Activated CD4-positive, alpha-beta T cell treated with anti-CD3 and anti-CD28 coated beads for 4 hours (primary cell): ENCODE results near the gene CACNA2D4.

Experiments used
- DNase-seq, 2 donors: peaks; one replicate each; pipeline ENCODE4 v3.0.0-alpha.2; 2020

The CACNA2D4 gene

DNA sequence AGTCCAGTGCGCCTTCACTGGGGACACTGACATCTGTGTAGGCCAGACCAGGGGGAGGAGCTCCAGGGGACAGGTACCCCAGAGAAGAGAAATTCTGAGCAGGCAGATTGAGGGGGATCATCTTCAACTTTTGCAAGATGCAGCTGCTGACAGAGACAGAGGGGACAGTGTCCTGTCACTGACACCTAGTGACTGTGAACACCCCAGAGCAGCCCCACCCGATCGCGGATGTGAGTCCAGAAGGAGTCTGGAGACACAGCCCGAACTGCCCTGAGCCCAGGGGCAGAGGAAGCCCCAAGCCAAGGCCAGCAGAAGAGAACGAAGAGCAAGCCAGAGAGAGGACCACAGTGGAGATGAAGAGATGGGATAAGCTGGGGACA, 119.8 kb downstream of the CACNA2D4 start:
- no peak for DNase-seq

DNA sequence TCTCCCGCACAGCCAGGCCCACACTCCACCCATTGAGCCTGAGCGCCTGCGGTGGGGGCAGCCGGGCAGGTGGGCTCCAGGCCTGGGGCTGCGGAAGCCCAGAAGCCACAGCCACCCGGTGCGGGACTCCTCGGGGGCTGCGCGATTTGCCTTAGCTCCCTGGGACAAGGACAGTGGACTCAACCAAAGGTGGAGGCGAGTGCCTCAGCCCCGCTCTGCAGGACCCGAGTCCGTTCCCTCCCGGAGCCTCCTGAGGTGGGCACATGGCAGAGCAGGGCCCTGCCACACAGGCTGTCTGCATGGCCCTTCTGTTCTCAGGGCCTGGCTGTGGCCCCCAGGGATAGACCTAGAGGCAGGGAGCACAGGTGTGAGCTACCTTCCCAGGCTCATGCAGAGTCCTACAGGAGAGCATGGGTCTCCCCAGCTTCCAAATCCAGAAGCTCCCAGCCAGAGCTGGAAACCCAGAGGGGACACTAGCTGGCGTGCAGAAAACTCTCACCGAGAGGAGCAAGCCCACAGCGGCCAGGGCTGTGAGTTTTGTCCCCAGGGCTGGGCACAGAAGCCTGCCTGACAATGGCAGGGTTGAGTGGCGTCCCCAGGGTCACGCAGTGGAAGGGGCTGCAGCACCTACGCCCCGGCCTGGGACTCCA, 120.3 kb downstream of the CACNA2D4 start:
- no peak for DNase-seq

DNA sequence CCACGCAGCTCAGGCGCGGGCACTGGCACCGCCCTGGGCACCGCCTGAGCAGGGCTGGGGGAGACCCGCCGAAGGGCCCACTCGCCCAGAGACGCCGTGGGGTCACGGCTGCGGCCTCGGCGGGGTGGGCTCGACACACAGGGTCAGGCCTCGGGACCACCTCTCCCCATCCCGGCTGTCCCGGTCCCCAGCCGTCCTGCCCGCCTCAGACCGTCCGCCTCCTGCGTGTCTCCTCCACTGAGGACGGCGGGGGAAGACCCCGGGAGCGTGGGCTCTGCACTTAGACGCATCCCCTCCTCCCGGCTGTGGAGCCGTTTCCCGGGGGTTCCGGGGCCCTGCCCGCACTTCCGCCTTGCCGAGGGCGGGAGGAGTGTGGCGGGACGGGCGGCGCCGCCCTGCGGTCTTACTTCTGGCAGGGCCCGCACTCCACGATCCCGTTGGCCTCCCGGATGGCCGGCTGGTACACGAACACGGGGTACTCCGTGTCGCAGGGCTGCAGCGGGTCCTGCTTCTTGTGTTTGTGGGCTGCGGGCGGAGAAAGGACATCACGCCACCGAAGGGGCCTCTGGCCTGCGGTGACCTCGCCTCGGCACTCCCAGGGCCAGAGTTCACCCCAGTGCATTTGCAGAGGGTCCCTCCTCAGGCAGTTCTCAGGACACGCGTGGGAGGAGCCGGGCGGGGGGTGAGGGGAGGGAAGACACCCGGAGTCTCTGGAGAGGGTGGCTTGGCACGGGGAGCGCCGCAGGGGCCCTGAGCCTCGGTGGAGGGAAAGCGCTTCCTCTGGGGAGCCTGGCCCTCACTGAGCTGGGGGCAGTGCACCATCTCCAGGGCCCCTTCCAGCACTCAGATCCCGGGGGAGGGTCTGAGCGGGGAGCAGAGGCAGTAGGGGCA, 121.2 kb downstream of the CACNA2D4 start:
- DNase-seq, result peak; percentile 49 to 58

DNA sequence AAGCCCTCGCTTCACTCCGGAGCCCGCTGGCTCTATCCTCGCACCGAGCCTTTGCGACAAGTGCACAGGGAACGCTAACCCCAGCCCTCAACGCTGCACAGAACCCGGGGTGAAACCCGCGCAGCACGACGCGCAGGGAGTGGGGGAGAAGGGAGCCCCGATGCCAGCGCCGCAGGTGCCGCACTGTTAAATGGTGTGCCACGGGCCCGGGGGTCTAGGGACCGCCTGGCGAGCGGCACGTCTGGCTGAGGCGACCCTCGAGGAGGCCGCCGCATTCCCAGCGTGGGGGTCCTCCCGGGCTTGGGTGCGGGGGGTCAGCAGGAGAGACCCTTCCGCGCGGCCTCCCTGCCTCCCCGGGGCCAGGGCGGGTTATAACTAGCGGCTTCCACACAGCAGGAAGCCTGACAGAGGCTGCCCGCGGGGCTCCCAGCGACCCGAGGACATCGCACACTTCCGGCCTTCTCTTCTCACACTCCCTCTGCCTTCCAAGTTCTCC, 121.9 kb downstream of the CACNA2D4 start:
- DNase-seq, result peak; percentile 35 to 39

DNA sequence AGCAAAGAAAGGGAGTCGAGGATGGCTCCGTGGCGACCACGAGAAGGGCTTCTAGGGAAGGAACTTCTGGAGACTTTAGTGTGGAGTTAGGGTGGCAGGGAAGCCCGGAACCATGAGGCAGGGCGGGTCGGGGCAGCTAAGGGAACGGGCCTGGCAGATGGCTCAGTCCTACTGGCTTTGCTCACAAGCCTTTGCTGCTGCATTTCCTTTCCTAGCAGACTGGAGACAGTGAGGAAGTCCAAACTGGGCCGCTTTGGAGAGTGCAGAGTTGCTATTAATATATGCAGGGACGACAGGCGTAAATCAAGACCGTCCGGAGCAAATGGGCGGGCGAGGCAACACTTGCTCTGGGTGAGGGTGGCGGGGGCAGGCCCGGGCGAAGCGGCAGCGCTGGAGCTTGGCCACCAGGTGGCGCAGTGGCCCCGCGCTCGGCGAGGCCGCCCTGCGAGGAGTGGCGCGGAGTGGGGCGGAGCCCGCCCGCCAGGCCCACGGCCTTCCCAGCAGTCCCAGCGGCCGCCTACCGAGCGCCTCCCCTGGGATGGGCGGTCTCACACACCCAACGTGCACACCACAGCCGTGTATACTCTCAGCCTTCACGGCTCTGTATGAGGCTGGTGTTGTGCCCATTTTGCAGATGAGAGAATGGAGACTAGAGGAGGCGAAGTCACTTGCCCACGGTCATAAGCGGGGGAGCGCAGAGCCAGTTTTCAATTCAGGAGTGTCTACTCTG, 122.5 kb downstream of the CACNA2D4 start:
- peak; percentile 92 to 94 for DNase-seq

DNA sequence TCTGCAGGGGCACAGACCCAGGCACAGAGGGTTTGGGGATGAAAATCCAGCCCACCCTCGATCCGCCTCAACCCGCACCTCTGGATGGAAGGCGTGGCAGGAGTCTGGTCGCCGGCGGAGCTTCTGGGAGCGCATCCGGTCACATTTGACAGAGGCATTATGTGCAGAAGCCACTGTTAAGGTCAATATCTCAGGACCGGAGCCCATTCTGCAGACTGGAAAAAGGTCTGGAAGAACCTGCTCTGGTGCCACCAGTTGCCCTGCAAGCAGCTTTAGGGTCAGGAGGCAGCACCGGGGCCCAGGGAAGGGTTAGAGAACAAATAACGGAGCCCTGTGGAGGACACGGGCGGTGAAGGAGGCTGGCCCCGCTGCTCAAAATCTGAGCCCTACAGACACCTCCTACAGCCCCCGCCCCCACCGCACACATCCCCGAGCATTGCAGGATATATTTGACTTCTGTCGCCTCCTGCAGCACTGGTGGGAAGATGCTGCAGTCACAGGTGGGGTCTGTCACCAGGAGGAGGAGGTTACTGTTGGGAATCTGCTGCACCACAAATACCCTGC, 123.1 kb downstream of the CACNA2D4 start:
- no peak for DNase-seq

DNA sequence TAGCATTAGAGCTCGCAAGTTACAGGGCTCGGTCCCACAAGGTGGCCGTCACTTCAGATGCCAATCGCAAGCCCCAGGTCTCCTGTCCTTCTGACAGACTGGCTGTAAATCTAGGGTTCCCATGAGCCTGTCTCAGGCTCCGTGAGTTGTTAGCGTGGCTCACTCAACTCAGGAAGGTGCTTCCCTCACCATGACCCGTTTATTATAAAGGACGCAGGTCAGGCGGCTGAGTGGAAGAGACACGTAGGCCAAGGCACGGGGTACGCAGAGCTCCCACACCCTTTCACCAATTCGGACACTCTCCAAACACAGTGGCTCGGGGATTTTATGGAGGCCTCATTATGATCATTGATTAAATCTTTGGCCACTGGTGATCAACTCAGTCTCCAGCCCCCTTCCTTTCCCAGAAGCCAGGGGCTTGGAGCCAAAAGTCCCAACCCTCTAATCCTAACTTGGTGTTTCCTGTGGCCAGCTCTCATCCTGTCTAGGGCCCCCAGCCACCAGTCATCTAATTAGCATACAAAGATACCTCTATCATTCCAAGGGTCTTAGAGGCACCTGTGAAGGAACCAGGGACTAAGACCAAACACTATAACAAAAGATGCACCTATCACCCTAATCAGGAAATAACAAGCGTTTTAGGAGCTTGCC, 123.9 kb downstream of the CACNA2D4 start:
- no peak for DNase-seq

DNA sequence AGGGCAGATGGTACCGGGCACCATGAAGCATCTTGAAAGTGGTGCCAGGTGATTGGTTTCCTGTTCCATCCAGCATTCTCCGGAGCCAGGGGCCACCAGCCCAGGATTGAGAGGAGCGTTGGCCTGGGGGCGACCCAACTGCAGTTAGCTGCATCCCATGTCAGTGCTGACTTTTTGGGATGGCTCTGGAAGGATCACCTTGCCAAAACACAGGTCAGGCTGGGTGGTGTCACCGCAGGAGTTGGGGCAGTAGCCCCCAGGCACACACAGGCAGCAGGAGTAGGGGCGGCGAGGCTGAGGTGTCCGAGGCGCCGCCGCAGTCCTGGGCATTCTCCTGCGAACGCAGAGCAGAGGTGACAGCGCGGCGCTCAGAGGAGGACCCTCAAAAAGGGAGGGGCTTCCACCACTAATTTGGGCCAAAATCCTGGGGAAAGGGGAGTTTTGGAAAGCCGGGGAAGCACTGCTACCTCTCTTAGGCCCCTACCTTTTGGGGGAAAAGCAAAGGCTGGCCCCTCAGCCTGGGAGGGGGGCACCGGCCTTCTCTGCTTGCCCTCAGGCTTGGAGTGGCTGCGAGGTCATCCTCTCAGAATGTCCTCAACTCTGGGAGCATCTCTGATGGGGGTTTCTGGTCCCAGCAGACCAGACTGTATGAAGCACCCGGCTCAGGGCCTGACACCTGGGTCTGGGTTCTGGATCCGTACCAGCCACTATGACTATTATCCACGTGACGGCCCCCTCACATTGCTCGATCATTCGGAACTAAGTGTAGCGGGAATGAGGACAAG, 124.8 kb downstream of the CACNA2D4 start:
- no peak for DNase-seq

DNA sequence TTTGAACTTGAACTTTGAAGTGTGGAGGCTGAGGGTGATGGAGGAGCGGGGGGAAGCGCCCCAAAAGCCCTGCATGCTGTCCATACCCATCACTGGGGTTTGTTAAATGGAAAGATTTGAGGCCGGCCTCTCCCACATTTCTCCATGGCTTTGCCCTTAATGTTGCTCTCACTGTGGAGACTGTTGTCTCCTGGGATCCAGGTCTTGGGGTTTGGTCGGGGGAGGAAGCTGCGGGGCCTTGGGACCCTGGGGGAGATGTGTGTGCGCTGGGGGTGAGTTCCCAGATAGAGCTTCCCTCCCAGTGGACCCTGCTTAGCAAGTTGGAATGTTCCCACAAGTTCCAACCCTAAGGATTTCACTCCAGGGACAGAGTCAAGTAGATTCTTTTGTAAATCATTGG, 126.0 kb downstream of the CACNA2D4 start:
- no peak for DNase-seq

DNA sequence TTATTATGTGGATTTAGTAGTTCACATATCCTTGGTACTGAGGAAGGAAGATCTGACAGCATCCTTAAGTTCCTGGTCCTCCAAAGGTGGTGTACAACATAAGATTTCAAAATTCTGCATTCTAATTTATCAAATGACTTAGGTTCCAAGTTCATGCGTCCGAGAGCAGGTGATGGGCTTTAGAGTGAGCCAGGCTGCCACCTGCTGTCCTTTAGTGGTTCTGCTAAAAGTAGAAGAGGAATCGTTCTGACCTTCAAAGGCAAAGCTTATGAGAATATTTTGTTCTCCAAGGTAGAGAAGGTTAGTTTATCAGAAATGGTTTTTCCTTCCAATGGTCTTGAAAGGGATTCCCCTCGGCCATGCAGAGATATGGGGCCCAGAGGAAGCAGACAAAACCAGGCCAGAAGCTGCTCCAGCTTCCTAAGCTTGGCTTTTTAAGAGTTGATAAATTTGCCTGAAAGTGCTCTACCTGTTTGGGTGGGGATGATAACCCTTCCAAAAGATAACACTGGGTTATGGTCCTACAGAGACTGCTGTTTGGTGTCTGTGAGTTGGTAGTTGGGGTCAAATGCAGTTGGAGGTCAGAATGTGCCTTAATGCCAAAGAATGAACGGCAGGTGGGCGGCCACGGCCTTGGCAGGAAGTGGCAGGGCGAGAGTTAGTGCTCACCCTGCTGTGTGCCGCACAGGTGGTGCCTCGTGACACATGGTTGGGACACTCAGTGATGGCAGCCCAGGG, 127.2 kb downstream of the CACNA2D4 start:
- DNase-seq, result peak; percentile 64 to 72

DNA sequence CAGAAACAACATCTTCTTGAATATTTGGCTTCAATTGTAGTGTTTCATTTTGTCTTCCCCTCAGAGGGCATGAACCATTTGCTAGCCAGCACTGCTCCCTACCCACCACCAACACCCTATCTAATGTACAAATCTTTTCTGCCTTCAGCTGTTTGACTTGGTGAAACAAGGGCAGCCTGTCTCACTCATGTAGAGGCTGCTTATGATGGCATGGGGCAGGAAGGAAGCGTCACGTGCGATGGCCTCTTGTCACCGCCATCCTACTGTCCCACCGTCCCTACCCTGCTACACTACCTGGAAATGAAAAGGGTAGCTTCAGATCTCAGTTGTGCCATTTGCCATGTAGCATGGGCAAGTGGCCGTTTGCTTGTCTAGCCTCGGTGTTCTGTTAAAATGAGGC, 128.0 kb downstream of the CACNA2D4 start:
- no peak for DNase-seq

DNA sequence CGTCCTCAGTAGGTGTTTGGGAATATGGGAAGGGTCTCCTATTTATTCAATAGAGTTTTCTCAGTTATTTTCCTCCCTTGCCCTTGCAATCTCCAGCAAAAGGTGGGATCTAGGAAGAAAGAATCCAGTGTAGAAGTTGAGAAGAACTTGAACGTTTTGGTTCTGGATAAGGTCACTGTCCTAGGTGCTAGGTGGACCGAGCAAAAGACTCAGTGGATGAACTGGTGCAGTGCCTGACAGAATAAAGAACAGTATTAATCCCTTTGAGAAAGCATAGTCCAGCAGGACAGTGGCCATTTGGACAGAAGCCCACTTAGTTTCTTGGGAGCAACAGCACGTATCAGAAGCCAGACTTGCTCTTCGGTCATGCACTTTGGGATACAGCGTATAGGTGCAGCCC, 130.7 kb downstream of the CACNA2D4 start:
- DNase-seq, result no peak

DNA sequence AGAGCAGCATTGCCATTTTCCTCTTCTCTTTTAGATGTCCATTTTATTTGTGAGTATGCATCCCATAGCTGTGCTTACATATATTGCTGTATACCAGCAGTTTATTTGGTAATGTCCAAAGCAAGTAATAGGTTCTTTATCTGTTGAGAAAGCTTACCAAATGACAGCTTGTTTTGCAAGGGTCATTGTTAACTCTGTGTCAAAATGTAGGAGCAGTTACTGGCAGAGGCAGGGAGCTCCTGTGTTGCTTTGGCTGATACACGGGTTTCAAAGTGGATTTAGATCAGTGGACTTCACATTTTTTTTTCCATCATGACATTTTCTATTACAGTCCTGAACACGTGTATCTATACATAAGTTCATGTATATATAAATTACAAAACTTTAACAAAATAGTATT, 136.2 kb downstream of the CACNA2D4 start:
- DNase-seq, result no peak

DNA sequence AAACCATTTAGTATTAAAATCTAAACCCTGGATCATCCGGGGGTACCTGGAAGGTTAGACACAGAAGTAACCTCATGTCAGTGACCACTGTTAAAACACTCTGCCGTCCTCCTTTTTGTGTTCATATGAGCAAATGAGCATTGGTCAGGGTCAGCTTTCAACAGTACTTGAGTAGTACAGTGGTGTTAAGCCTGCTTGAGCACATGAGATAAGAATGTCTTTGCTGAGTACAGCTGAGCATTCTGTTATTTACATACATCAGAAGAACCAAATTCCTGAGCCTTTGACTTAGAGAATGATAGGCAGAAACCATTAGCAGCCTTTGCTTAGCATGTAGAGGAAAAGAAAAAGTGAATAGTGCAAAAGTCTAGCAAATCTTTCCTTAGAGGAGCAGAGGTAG, 136.7 kb downstream of the CACNA2D4 start:
- DNase-seq, result no peak

DNA sequence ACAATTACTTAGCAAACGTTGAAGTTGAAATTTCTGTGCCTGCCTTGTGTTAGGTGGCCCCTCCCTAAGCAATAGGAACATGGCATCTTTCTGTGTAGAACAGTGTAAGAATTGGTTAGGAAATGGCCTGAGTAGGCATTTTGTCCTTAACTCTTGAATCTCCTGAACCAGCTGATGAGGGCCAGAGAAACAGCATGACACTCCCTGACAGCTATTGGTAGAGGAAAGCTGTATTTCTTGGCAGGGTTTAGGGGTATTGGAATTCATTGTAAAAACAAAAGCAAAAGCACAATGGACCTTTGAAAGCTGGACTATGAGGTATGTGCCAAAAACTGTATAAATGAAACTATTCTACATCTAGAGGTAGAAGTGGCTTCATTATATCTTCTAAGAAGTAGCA, 138.7 kb downstream of the CACNA2D4 start:
- no peak for DNase-seq

DNA sequence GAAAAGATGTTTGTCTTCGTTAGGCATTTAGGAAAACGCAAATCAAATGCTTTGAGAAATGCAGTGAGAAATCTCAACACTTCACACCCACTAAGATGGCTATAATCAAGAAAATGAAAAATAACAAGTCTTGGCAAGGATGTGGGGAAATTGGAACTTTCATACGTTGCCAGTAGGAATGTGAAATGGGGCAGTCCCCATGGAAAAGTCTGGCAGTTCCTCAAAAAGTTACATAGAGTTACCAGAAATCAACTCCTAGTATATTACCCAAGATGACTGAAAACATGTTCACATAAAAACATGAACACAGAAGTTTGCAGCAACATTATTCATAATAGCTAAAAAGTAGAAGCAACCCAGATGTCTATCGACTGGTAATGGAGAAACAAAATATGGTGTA, 139.5 kb downstream of the CACNA2D4 start:
- DNase-seq, result no peak

DNA sequence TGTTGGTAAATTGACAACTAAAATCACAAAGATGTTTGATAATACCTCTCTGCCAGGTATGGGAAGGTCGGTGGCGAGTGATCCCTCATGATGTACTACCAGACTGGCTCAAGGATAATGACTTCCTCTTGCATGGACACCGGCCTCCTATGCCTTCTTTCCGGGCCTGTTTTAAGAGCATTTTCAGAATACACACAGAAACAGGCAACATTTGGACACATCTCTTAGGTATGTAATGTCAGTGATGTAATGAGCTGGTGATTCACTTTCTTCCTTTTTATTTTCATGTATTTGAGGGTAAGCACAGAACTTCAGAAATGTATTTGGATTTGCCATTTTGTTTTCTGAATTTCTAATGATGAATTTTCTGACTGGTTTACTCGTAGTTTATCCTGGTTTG, 140.7 kb downstream of the CACNA2D4 start:
- no peak for DNase-seq

DNA sequence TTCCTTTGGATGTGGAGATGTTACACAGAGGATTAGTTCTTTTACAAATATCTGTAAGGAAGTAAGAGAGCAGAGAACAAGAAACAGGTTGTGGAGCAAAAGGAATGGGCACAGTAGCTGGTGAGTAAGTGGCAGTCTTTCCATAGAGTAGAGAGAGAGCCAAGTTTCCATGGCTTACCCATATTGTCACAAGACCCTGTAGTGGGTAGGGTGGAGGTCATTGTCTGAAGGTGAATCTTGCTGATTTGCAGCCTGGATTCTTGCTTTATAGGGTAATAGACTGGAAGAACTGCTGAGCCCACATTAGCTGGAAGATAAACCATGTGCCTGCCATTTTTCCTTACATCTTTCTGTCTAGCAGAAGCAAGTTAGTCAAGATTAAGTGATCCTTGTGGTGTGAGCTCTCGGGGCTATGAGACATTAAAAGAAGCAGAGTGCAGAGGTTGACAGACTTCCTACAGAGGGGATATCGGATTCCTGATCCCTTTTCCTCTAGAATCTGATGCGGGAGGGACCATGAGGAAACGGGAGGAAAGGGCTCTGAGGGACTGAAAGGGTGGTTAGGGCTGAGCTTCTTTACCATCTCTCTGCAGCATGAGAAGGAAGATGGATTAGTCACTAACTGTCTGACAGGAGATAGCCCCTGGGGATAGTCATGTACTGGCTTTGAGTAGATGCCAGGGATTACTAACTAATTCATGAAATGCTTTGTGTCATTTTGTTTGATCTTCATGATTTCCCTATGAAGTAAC, 142.1 kb downstream of the CACNA2D4 start:
- DNase-seq, result no peak

DNA sequence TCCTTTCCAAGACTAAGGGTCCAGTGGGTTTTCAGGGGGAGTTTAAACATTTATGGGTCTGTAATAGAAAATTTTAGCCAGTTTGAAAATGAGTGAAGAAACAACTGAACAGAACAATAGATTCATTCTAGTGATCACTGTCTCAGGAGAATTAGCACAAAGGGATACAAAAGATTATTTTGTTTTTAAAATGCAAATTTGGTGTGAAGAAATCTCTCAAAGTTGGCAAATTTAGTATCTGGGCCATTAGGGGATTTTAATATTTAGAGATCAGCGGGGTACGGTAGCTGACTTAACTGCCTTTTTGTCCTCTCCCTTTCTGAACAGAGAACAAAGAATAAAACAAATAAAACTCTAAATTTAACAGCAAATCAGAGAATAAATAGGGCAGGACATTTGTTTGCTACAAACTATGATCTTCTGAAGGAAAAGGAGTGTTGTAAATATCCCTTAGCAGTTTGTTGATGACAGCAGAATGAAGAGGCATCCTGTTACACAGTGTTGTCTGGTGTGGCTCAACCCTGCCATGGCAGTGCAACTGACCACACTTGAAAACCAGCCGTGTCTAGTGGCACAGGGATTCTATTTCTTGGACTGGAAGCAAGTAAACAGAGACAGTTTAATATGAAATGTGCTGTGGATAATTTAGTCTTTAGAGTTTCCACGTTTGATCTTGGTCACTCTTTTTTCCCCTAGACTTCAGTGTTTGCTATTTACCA, 144.4 kb downstream of the CACNA2D4 start:
- no peak for DNase-seq
